HS-27A (cell line): ENCODE data around the gene ETDA.
"Not testable (repeated sequence)": the region's sequence is repeated elsewhere in the genome, so short reads cannot be mapped to it uniquely, and the experiment has no call there.

ENCODE experiments used
- DNase-seq: peaks from one replicate; pipeline ENCODE4 v3.0.0-alpha.2; 2012; ENCODE audit warnings: low read depth, missing footprints

ETDA gene

GRCh38 chrX:135252011-135252518, at the start of gene ETDA:
Gene ETDA, plus strand, starts transcription at chrX:135252061. Its CDS starts 1,216 bp downstream, at chrX:135253277.
- DNase-seq: not testable (repeated sequence)

GRCh38 chrX:135206427-135206826, 45.4 kb upstream of the ETDA start:
- not testable (repeated sequence) for DNase-seq

GRCh38 chrX:135213200-135213844, 38.5 kb upstream of the ETDA start:
- DNase-seq: no peak

GRCh38 chrX:135245989-135246388, 5.9 kb upstream of the ETDA start:
- not testable (repeated sequence) for DNase-seq

GRCh38 chrX:135256087-135256684, 4.3 kb downstream of the ETDA start:
- not testable (repeated sequence) for DNase-seq

- DNase-seq: no peak
Measured at GRCh38 chrX:135256923-135257322, 5.1 kb downstream of the ETDA start.

GRCh38 chrX:135257469-135257868, 5.6 kb downstream of the ETDA start:
- no peak for DNase-seq

- not testable (repeated sequence) for DNase-seq
Measured at GRCh38 chrX:135260976-135261375, 9.1 kb downstream of the ETDA start.

- not testable (repeated sequence) for DNase-seq
Measured at GRCh38 chrX:135263376-135263775, 11.5 kb downstream of the ETDA start.

- DNase-seq: no peak
Measured at GRCh38 chrX:135264206-135264605, 12.3 kb downstream of the ETDA start.

GRCh38 chrX:135273162-135273561, 21.3 kb downstream of the ETDA start:
- no peak for DNase-seq

- no peak for DNase-seq
Measured at GRCh38 chrX:135275973-135276372, 24.1 kb downstream of the ETDA start.

- no peak for DNase-seq
Measured at GRCh38 chrX:135287266-135287823, 35.5 kb downstream of the ETDA start.

- no peak for DNase-seq
Measured at GRCh38 chrX:135295238-135295943, 43.5 kb downstream of the ETDA start.

GRCh38 chrX:135295944-135296305, 44.1 kb downstream of the ETDA start:
- no peak for DNase-seq

GRCh38 chrX:135302269-135302873, 50.5 kb downstream of the ETDA start:
- no peak for DNase-seq
